ENCODE data around the gene EEF1AKMT3.
"Not testable (repeated sequence)": the region's sequence is repeated elsewhere in the genome, so short reads cannot be mapped to it uniquely, and the experiment has no call there.

The EEF1AKMT3 gene

GRCh38 chr12:57795354-57795753 is 22.9 kb downstream of the EEF1AKMT3 start:
- no peak for DNase-seq

GRCh38 chr12:57796996-57797395 is 24.6 kb downstream of the EEF1AKMT3 start:
- no peak for DNase-seq

DNA sequence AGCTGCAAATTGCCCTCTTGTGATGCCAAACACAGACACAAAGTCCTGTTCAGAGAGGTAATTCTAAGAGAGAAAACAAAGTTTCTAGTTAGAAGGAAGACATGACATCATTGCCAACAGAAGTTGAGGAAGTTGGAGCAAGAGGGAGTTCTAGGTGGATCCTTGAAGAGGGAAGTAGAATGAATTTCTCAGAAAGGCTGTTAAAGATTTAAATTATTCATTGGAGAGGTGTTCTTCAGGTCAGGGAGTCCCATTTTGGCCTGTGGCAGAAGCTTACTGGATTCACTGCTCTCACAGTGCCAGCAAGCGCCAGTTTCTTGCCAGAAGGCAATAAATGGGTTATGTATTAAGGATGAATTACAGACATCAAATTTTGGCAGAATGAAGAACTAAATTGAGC is 25.5 kb downstream of the EEF1AKMT3 start:
- DNase-seq: no peak

DNA sequence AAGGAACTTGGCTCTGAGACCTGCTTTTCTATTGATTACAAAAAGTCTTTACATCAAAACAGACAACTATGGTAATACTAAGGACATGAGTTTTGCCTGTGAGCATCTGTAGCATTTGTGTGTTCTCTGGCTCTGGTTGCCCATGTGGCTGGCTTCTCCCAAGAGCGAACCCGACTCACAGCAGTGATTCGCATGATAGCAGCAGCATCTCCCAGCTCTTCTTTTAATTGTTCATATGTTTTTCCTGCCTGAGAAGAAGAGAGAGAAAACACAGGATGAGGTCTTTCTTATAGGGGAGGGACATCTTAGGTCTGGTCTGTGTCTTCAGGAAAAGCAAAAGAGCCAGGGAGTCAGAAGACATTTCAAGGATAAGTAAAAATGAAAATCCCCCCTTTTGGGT is 28.6 kb downstream of the EEF1AKMT3 start:
- DNase-seq: no peak

- no peak for DNase-seq
Observed at GRCh38 chr12:57802607-57803006, 30.2 kb downstream of the EEF1AKMT3 start.

DNA sequence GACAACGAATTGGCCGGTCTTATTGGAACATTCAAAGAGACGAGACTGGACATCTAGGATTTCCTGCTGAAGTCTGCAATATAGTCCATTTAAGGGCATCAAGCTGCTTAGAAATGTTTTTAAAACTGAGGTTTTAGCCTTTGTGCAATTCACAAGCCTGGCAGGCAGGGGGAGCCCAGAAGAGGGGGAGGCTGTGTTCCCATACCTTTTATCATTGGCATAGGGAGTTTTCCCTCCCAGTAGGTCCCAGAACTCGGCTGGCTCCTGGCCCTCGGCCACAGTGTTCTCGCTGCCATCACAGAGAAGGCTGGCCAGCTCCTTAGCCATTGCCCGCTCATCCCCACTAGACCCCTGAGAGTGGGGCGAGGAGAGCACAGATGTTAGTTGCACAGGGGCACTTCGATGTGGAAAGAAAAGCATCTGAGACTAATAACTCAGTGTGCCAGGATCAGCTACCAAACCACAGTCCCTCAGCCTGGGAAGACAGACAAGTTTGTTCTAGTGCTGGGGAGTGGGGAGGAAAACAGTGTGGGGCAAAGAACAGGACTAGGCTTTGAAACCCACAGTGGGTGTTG is 31.0 kb downstream of the EEF1AKMT3 start:
- peak; percentile 25 for DNase-seq

GRCh38 chr12:57806677-57807076 is 34.3 kb downstream of the EEF1AKMT3 start:
- no peak for DNase-seq

GRCh38 chr12:57807285-57807684 is 34.9 kb downstream of the EEF1AKMT3 start:
- no peak for DNase-seq

- DNase-seq: no peak
Observed at GRCh38 chr12:57808351-57808750, 35.9 kb downstream of the EEF1AKMT3 start.

DNA sequence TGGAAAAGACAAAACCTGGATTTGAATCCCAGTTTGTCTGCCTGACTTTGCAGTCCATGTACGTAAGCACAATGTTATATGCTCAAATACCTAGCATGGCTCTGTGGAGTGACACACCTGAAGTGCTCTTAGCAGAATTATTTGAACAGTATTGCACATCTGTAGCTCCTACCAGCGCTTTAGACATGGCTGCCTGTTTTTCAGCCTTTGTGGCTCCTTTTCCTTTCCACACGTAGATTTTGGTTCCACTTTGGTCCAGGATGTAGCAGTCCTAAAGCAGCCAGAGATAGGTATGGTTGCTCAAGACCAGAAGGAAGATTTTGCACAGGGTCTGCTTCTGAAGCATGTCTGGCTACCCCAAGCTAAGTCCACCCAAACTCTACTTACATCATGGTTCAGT is 37.0 kb downstream of the EEF1AKMT3 start:
- peak; percentile 40 for DNase-seq

- DNase-seq: no peak
Observed at GRCh38 chr12:57810450-57810849, 38.0 kb downstream of the EEF1AKMT3 start.

GRCh38 chr12:57811028-57811755 is 38.8 kb downstream of the EEF1AKMT3 start:
- peak; percentile 75 for DNase-seq

- no peak for DNase-seq
Observed at GRCh38 chr12:57813111-57813970, 40.9 kb downstream of the EEF1AKMT3 start.

- no peak for DNase-seq
Observed at GRCh38 chr12:57813971-57814772, 41.8 kb downstream of the EEF1AKMT3 start.

- peak; percentile 95 for DNase-seq
Observed at GRCh38 chr12:57815177-57816000, 43.0 kb downstream of the EEF1AKMT3 start.

DNA sequence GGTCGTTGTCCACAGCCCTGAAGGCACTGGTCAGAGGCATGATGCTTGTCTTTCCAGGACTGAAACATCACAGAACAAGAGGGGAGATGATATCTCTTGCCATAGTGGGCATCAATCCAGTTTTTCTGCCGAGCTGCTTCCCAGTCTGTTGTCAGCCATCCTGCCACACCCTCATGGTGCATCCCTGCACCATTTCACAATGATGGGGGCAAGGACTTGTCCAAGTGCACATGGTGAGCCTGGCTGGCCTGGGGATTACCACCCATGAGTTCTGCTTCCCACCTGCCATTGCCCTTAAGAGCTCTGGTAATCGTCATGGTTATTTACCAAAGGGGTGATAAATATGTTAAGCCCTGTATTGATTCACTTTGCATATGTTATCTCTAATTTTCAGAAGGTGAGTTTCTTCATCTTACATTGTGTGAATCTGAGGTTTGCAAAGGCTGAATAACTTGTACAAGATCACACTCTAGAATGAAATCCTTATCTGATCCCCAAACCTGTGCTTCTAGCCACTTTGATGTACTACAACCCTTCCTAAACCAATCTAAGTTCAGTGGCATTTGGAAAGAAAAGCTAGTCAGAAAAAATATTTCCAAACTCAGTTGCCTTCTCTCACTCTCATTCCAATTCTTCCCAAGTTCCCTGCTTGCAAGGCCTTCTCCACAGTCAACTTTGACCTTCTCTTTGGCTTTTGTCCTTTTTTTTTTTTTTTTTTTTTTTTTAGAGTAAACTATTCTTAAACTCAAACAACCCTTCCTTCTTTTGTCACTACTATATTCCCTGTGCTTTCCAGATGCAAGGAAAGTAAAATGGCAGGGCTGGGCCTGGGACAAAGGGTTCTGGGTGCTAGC is 43.8 kb downstream of the EEF1AKMT3 start:
- peak; percentile 37 for DNase-seq

- DNase-seq: no peak
Observed at GRCh38 chr12:57816855-57817151, 44.4 kb downstream of the EEF1AKMT3 start.

- no peak for DNase-seq
Observed at GRCh38 chr12:57817261-57817989, 45.0 kb downstream of the EEF1AKMT3 start.

- DNase-seq: not testable (repeated sequence)
Observed at GRCh38 chr12:57817990-57818331, 45.5 kb downstream of the EEF1AKMT3 start.

DNA sequence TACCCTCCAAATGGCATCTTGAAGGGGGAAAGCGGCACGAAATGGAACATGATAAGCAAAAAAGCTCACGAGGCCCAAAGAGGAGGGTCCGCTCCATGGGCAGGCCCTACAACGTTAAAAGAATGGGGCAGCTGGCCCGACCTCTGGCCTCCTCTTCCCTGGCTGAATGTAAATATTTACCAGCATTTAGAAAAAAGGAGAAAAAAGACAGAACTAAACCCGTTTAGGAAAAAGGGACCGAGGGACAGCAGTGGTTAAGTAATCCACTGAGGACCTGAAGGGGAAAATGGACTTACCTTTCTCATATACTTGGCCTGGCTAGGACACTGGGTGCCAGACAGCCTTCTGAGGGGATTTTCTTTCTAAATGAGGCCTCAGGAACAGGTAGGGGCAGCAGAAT is 47.7 kb downstream of the EEF1AKMT3 start:
- not testable (repeated sequence) for DNase-seq

- DNase-seq: not testable (repeated sequence)
Observed at GRCh38 chr12:57821015-57821414, 48.6 kb downstream of the EEF1AKMT3 start.

Measured in NCI-H510A (cell line).